GM21390 (cell line): ENCODE results near the gene NEU4.

Source experiments
- ATAC-seq: cut with Tn5 transposase; IDR thresholded peaks from one replicate; pipeline ENCODE4 v1.9.1; 2021; ENCODE audit not compliant: unreplicated experiment

NEU4 gene

GRCh38 chr2:241862093-241862492 lies 53.1 kb downstream of the NEU4 start:
- ATAC-seq, result no peak

- ATAC-seq, result no peak
These were observed 54.0 kb downstream of the NEU4 start for GRCh38 chr2:241862775-241863535.

- no peak for ATAC-seq
These were observed 54.6 kb downstream of the NEU4 start for GRCh38 chr2:241863536-241863954.

DNA sequence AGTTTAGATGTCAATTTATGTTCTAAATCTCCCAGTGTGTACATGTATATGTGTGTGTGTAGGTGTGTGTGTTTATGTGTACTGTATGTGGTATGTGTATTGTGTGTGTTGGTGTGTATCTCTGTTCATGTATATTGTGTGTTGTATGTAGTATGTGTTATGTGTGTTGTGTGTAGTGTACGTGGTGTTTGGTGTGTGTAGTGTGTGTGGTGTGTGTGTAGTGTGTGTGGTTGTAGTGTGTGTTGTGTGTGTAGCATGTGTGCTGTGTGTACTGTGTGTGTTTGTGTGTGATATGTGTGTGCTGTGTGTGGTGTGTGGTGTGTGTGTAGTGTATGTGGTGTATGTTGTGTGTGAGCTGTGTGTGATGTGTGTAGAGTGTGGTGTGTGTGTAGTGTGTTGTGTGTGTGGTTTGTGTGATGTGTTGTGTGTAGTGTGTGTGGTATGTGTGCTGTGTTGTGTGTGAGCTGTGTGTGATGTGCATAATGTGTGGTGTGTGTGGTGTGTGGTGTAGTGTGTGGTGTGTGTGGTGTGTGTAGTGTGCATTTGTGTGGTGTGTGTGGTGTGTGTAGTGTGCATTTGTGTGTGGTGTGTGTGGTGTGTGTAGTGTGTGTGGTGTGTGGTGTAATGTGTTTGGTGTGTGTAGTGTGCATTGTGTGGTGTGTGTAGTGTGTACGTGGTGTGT lies 55.3 kb downstream of the NEU4 start:
- no peak for ATAC-seq

GRCh38 chr2:241864850-241865213 lies 55.8 kb downstream of the NEU4 start:
- no peak for ATAC-seq

- no peak for ATAC-seq
These were observed 56.5 kb downstream of the NEU4 start for GRCh38 chr2:241865416-241865956.

DNA sequence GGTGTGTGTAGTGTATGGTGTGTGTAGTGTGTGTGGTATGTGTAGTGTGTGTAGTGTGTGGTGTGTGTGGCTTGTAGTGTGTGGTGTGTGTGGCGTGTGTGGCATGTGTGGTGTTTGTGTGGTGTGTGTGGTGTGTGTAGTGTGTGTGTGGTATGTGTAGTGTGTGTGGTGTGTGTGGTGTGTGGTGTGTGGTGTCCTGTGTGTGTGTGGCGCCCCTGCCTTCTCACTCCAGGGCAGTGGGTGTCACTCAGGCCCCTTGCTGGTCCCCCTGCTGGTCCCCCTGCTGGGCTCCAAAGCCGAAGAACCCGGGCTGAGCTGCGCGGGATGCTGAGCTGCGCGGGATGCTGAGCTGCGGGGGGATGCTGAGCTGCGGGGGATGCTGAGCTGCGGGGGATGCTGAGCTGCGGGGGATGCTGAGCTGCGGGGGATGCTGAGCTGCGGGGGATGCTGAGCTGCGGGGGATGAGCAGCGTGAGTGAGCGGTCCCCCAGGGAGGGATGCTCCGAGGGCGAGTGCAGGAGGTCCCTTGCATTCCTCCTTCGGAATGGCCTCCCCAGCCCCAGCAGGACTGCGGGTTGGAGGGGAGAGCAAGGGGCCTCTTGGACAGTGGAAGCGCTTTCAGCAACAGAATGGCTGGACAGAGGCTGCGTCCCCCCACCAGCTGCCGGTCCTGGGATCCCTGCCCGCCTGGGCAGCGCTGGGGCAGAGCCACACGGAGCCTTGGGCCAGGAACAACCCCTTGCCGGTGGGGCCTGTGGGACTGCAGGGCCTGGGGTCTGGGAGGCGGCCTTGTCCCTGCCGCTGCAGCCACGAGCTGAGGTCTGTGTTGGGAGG lies 57.2 kb downstream of the NEU4 start:
- ATAC-seq, result no peak
